HepG2 (cell line): ENCODE data around the gene EEFSEC.

Experiments
- CBX5 ChIP-seq: sonication (generic); formaldehyde crosslinking; IDR thresholded peaks from 2 replicates; pipeline ENCODE4 v1.4.0; 2020; ENCODE audit warnings: missing genetic modification reagents, borderline replicate concordance
- ELF4 ChIP-seq: sonication (generic); formaldehyde crosslinking; IDR thresholded peaks from 2 replicates; pipeline ENCODE4 v1.5.0; 2020; ENCODE audit warnings: missing genetic modification reagents, mild to moderate bottlenecking, moderate library complexity, borderline replicate concordance
- EP300 ChIP-seq, 3 experiments: sonication (generic) in 1 of 3; formaldehyde crosslinking in 1 of 3; IDR thresholded peaks; 2 replicates each; pipeline versions ENCODE4 v1.5.1 to v1.6.1; 2011 to 2020; ENCODE audit warnings: low read depth in 2 of 3, low read length in 2 of 3, borderline replicate concordance in 1 of 3, improper control_type of control experiment in 1 of 3, mild to moderate bottlenecking in 1 of 3, missing genetic modification reagents in 1 of 3, moderate library complexity in 1 of 3
- EZH2 ChIP-seq: conservative IDR thresholded peaks from 2 replicates; pipeline ENCODE4 v1.6.1; 2012; ENCODE audit warnings: mild to moderate bottlenecking, low read depth, low read length, moderate library complexity
- FOXP1 ChIP-seq, 2 experiments: fragments of 450-650 bp in 1 of 2; IDR thresholded peaks; 2 replicates each; pipeline ENCODE4 v1.6.1; 2017 to 2018; ENCODE audit warnings: antibody characterized with exemption in 1 of 2
- HOXA7 ChIP-seq: sonication (generic); formaldehyde crosslinking; IDR thresholded peaks from 2 replicates; pipeline ENCODE4 v1.8.1; 2022; ENCODE audit warnings: mild to moderate bottlenecking, missing genetic modification reagents, moderate library complexity
- MAFK ChIP-seq, 2 experiments: IDR thresholded peaks in 1 of 2; conservative IDR thresholded peaks in 1 of 2; 2 replicates each; pipeline ENCODE4 v1.6.1; 2011; ENCODE audit warnings: improper control_type of control experiment in 2 of 2, low read length in 2 of 2
- NBN ChIP-seq: fragments of 450-650 bp; conservative IDR thresholded peaks from 2 replicates; pipeline ENCODE4 v1.6.1; 2017
- RARA ChIP-seq: IDR thresholded peaks from 2 replicates; pipeline ENCODE4 v1.6.1; 2016; ENCODE audit warnings: missing genetic modification reagents, missing compliant biosample characterization
- SKI ChIP-seq: fragments of 450-650 bp; IDR thresholded peaks from one replicate; pipeline ENCODE4 v1.6.1; 2018; ENCODE audit warnings: mild to moderate bottlenecking; ENCODE audit not compliant: partially characterized antibody
- ZNF350 ChIP-seq: sonication (generic); formaldehyde crosslinking; IDR thresholded peaks from 2 replicates; pipeline ENCODE4 v1.4.0; 2020; ENCODE audit warnings: mild to moderate bottlenecking, low read depth, missing genetic modification reagents, borderline replicate concordance
- TF ChIP-seq, protein P1 (sequence below): sonication (generic); formaldehyde crosslinking; IDR thresholded peaks from 2 replicates; pipeline ENCODE4 v1.4.0; 2020; ENCODE audit warnings: missing genetic modification reagents, borderline replicate concordance
- TF ChIP-seq, protein P2 (sequence below): sonication (generic); formaldehyde crosslinking; IDR thresholded peaks from 2 replicates; pipeline ENCODE4 v1.5.0; 2020; ENCODE audit warnings: mild to moderate bottlenecking, missing genetic modification reagents, moderate library complexity

DNA sequence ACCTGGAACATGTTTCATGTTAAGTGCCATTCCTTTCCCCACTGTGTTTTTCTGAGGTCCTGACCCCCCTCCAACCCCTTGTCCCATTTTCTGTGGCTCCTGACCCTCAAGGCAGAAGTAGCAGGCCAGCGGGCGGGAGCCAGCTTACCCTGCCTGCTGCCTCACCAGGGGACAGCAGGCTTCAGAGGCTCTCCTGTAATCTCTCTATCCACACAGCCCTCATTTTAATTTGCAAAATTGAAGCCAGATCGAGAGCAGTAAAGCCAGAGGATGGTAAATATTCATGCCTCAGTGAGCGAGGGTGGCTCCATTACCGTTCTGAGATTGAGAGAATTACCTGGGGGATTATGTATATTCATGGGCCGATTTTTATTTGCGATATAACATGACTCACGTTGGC is 165.8 kb downstream of the EEFSEC start:
- TF ChIP-seq HOXA7 (CRISPR knock-in tag) (no peak), CBX5 (no peak), SKI (no peak), EZH2 (no peak), ELF4 (CRISPR knock-in tag) (no peak), FOXP1 (IDR thresholded peaks at IDR 0.05) (no peak), FOXP1 (CRISPR knock-in tag; IDR thresholded peaks at IDR 0.05) (no peak), MAFK (conservative IDR thresholded peaks at IDR 0.05 in 1 of 2, IDR thresholded peaks at IDR 0.05 in 1 of 2; ENCODE audit: low read length in 2 of 2) (no peak), RARA (CRISPR knock-in tag) (no peak), NBN (no peak), ZNF350 (CRISPR knock-in tag) (no peak), EP300 (IDR thresholded peaks at IDR 0.05; ENCODE audit: low read depth in 2 of 2, low read length in 2 of 2) (no peak), EP300 (CRISPR knock-in tag; IDR thresholded peaks at IDR 0.05; ENCODE audit: borderline replicate concordance) (no peak)
- TF ChIP-seq, protein P1, sequence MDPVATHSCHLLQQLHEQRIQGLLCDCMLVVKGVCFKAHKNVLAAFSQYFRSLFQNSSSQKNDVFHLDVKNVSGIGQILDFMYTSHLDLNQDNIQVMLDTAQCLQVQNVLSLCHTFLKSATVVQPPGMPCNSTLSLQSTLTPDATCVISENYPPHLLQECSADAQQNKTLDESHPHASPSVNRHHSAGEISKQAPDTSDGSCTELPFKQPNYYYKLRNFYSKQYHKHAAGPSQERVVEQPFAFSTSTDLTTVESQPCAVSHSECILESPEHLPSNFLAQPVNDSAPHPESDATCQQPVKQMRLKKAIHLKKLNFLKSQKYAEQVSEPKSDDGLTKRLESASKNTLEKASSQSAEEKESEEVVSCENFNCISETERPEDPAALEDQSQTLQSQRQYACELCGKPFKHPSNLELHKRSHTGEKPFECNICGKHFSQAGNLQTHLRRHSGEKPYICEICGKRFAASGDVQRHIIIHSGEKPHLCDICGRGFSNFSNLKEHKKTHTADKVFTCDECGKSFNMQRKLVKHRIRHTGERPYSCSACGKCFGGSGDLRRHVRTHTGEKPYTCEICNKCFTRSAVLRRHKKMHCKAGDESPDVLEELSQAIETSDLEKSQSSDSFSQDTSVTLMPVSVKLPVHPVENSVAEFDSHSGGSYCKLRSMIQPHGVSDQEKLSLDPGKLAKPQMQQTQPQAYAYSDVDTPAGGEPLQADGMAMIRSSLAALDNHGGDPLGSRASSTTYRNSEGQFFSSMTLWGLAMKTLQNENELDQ (CRISPR knock-in tag): no peak
- TF ChIP-seq, protein P2, sequence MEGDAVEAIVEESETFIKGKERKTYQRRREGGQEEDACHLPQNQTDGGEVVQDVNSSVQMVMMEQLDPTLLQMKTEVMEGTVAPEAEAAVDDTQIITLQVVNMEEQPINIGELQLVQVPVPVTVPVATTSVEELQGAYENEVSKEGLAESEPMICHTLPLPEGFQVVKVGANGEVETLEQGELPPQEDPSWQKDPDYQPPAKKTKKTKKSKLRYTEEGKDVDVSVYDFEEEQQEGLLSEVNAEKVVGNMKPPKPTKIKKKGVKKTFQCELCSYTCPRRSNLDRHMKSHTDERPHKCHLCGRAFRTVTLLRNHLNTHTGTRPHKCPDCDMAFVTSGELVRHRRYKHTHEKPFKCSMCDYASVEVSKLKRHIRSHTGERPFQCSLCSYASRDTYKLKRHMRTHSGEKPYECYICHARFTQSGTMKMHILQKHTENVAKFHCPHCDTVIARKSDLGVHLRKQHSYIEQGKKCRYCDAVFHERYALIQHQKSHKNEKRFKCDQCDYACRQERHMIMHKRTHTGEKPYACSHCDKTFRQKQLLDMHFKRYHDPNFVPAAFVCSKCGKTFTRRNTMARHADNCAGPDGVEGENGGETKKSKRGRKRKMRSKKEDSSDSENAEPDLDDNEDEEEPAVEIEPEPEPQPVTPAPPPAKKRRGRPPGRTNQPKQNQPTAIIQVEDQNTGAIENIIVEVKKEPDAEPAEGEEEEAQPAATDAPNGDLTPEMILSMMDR (CRISPR knock-in tag): no peak
